ENCODE measurements around the gene FSIP1. TPM values are rescaled to one million over a fixed set of nuclear protein-coding genes. Genes with fewer than 3 reads are reported as not detected.

FSIP1 gene
- total RNA-seq, 1 donor = 0.27 TPM

DNA sequence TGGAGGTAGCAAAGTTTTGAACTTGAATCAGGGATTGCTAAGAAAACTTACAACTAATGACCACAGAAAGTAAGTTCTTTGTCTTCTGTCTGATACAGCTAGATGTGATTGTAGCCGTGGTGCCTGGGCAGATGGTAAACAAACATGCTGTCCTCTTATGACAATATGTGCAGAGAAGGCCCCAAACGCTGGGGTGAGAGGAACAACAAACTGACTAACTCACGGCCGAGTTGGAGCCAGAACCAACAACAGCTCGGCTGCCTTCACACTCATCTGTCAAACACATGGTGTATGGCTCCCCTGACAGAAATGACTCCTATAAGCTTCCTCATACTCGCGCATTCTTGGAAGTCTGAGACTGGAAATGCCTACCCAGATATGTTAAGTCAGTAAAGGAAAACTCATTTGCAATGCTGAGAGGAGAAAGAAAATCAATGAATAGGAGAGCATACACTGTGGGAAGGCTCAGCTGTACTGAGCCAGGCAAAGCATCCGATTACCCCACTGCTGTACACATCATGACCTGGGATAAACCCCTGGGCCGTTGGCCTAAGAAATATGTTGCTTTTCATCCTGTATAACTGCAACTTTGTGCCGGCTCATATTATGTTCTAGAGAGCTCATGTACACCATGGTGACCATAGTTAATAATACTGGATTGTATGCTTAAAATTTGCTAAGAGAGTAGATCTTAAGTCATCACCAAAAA lies 196.1 kb downstream of the FSIP1 start:
- no peak for DNase-seq (ENCODE audit: low read depth in 2 of 3, low spot score in 2 of 3)

DNA sequence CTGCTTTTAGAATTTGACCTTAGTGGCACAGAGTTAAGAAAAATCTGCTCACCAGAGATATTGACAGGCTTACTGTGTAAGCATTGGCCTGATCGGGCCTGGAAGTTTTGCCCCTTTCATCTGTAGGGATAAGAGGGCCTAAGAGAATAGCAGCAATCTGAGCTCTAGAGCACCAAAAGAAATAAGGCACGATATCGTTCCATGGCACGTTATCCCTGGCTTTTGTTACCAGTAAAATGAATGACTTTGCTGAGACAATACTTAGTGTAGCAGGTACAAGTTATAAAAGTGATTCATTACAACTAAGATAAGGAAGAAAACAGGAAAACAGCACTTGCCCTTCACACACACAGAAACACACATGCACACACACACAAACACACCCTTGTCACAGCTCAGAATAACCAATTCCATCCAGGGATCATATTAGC lies 196.8 kb downstream of the FSIP1 start:
- DNase-seq (ENCODE audit: low read depth in 2 of 3, low spot score in 2 of 3) = no peak

DNA sequence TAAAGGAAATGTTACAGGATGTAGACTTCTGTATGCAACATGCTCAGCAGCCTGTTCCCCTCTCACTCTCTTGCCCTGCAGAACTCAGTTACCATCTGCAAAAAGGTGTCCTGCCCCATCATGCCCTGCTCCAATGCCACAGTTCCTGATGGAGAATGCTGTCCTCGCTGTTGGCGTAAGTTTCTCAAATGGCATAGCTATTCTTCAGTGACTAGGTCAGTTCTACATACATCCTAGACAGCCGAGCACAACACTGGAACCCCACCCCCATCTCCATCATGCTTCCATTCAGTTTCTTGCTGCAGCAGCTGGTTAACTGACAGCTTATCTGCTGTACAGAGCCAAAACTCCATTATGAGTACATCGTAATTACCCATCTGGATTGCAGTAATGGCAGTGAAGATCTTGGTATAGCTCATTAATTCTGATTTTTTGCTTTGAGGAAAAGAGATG lies 197.2 kb downstream of the FSIP1 start:
- DNase-seq (ENCODE audit: low read depth in 2 of 3, low spot score in 2 of 3) = no peak

DNA sequence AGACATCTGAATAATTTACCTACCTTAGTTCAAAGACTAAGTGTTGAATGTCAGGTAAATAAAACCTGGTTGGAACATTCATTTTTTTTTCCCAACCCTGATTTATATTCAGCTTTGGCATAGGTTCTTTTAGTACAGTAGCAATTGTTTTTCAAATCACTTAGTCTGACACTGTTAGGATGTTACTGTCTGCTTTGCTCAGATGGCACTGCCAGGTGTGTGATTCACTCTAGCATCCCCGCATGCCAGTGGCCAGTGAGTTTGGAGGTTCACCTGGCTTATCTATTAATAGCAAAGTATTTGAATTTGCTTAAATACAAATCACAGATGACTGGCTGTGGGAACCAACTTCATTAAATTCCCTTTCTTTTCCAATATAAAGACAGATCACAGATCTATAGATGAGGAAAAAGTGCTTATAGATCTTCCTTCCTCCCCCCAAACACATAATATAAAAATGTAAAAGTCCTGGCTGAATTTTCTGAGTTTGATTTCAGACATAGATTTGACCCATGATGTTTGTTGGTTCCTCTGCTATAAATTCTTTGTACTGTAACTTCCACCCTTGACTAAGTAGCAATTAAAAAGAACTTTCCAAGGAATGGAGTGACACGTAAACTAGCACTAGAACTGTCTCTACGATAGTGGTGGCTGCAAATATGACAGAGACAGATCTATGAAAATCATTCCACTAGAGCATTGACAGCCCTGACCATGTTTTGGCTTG lies 197.8 kb downstream of the FSIP1 start:
- DNase-seq (ENCODE audit: low read depth in 2 of 3, low spot score in 2 of 3) = peak in 1 of 3 donors; percentile 11

DNA sequence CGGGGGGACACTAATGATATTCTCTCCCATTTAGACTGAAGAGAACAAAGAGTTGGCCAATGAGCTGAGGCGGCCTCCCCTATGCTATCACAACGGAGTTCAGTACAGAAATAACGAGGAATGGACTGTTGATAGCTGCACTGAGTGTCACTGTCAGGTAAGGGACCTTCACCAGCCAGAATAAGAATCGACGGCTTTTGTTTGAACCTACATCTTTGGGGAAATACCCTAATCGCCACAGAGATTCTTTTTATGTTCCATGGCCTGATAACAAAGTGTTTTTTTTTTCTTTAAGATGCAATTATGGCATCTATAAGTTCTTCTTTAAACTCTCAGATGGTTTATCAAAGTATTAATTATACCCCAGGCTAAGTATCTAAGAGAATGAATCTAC lies 198.4 kb downstream of the FSIP1 start:
- no peak for DNase-seq (ENCODE audit: low read depth in 2 of 3, low spot score in 2 of 3)

DNA sequence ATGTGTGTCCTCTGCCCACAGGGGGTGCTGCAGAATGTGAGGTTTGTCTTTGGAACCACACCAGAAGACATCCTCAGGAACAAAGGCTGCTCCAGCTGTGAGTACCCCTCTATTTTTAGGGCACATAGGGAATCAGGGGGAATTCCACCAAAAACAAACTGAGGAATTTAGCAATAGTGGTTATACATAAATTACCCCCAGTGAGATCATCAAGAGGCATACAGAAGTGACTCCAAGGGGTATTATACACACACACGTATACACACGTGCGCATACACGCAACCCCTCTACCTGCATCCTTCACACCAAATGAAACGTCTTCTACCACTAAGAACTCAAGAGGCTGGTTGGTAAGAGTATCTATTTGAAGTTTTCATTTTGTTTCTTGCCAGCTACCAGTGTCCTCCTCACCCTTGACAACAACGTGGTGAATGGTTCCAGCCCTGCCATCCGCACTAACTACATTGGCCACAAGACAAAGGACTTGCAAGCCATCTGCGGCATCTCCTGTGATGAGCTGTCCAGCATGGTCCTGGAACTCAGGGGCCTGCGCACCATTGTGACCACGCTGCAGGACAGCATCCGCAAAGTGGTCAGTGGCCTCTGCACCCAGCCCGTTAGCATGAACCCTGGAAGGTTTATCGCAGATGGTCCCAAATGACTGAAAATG lies 198.9 kb downstream of the FSIP1 start:
- DNase-seq (ENCODE audit: low read depth in 2 of 3, low spot score in 2 of 3) = peak in 2 of 3 donors; percentile 14 to 45

DNA sequence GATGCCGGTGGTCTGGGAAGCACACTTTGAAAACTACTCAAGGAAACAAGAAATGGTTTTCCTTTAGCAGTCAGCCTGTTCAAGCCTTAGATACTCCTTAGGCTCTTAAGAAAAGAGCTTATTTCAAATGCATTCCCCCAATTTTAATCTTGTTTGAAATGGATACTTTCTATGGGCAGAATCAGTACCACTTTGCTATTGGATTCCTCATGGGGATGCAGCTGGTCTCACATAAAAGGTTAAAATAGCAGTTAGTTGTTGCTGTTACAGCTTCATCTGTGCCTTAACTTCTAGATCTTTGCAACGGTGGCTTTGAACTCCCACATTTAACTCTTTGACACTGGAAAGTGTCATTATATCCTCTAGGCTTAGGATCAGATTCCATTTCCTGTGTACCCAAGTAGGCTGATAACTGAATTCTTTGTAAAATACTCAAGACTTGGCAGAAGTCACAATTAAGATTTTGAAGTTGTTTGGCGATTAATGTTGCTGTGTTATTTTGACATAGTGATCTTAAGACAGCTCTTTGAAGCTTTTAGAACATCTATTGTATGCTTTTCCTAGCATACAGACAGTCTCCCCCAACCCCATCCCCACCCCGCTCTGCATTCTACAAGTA lies 199.6 kb downstream of the FSIP1 start:
- DNase-seq (ENCODE audit: low read depth in 2 of 3, low spot score in 2 of 3) = no peak

DNA sequence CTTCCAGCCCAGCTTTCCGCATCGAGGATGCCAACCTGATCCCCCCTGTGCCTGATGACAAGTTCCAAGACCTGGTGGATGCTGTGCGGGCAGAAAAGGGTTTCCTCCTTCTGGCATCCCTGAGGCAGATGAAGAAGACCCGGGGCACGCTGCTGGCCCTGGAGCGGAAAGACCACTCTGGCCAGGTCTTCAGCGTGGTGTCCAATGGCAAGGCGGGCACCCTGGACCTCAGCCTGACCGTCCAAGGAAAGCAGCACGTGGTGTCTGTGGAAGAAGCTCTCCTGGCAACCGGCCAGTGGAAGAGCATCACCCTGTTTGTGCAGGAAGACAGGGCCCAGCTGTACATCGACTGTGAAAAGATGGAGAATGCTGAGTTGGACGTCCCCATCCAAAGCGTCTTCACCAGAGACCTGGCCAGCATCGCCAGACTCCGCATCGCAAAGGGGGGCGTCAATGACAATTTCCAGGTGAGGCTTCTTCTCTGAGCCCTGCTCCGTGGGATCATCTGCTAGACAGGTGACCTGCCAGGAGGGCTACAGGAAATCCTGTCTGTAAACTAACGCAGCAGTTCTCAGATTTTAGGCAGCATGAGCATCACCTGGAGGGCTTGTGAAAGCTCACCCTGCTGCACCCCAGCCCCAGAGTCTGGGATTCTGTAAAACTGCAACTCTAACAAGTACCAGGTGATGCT lies 200.2 kb downstream of the FSIP1 start:
- no peak for DNase-seq (ENCODE audit: low read depth in 2 of 3, low spot score in 2 of 3)

DNA sequence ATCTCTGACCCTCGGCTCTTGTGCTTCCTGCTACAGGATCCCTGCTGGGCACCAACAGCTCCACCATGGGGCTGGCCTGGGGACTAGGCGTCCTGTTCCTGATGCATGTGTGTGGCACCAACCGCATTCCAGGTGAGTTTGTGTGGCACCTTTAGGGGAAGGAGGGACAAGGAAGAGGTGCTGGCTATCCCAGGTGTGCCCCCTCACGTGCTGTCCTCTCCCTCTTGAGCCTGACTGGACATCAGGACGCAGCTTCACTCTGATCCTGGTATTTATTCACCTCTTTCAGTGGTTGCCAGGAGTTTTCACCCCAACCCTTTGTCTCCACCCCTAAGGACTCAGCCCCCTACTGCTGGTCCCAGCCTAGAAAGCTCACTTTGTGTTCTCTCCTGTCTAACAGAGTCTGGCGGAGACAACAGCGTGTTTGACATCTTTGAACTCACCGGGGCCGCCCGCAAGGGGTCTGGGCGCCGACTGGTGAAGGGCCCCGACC lies 200.8 kb downstream of the FSIP1 start:
- peak in 2 of 3 donors; percentile 14 to 34 for DNase-seq (ENCODE audit: low read depth in 2 of 3, low spot score in 2 of 3)

DNA sequence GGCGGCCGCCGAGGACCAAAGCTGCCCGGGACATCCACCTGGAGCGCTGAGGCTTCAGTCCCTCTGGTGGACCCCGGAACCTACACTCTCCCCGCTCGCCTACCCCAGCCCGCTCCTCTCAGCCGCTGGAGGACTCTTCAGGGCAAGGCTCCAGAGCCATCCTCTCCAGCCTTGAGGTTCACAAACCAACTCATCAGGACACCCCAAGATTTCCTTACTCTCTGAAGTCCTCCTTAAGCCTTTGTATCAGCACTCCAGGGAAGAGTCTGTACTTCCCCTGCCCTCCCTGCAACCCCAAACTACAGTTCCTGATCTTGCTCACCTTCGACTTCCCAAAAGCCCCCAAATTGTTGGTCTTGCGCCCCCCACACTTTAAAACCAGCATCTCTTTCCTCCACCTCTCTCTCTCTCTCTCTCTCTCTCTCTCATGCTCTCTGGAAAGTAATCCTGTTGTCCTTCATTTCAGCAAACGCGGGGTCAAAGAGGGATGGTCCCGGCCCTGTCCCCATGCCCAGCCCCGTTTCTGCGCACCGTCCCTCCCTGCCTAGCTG lies 201.3 kb downstream of the FSIP1 start:
- peak in 2 of 3 donors; percentile 13 to 20 for DNase-seq (ENCODE audit: low read depth in 2 of 3, low spot score in 2 of 3)

DNA sequence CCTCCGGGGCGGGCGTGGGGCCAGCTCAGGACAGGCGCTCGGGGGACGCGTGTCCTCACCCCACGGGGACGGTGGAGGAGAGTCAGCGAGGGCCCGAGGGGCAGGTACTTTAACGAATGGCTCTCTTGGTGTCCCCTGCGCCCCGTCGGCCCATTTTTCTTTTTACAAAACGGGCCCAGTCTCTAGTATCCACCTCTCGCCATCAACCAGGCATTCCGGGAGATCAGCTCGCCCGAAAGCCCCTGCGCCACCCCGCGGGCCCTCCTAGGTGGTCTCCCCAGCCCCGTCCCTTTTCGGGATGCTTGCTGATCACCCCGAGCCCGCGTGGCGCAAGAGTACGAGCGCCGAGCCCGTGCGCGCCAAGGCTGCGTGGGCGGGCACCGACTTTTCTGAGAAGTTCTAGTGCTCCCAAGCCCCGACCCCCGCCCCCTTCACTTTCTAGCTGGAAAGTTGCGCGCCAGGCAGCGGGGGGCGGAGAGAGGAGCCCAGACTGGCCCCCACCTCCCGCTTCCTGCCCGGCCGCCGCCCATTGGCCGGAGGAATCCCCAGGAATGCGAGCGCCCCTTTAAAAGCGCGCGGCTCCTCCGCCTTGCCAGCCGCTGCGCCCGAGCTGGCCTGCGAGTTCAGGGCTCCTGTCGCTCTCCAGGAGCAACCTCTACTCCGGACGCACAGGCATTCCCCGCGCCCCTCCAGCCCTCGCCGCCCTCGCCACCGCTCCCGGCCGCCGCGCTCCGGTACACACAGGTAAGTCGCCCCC lies 202.0 kb downstream of the FSIP1 start, which contains the start of gene THBS1:
THBS1 (plus strand) TSS at position 595 of the 757 bp plus-strand sequence. CDS start 779 bp downstream, outside the sequence.
- DNase-seq (ENCODE audit: low read depth in 2 of 3, low spot score in 2 of 3) = peak in 1 of 3 donors; percentile 35

DNA sequence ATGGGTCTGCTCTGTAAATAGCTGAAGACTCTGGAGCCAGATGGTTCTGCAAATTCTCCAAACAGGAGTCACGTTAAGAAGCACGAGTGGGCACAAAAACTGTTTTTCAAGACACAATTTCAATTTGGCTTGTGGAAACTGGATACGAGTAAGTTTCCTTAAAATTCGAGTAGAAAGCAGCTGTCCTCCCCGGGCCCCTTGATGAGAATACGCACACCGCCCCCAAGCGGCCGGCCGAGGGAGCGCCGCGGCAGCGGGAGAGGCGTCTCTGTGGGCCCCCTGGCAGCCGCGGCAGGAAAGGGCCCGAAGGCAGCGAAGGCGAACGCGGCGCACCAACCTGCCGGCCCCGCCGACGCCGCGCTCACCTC lies 202.5 kb downstream of the FSIP1 start:
- peak; percentile 49 to 92 (median 82) for DNase-seq (ENCODE audit: low read depth in 2 of 3, low spot score in 2 of 3)

DNA sequence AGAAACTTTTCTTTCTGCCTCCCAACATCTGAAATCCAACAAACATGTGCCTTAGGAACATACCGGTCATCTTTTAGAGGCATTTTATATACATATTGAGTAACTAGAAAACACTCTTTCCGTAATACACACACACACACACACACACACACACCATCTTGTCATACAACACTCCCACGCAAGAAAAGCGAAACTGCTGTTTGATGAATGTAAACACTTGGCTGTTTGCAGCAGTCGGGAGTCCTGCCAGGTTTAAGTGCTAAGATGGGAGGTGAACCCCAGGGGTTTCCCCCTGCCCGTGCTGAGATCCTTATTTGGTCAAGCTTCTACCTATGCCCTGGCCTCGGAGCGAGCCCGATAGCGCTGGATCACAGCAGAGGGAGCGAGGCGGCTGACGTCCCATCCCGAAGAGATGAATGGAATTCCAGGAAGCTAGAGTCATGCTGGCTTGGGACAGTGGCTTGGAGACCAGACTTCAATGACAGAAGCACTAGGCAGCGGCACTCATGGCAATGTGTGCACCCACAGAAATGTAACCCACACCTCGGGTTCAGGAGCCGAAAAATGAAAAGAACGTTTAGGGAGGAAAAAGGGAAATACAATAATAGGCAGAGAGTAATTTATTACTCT lies 203.0 kb downstream of the FSIP1 start:
- no peak for DNase-seq (ENCODE audit: low read depth in 2 of 3, low spot score in 2 of 3)

DNA sequence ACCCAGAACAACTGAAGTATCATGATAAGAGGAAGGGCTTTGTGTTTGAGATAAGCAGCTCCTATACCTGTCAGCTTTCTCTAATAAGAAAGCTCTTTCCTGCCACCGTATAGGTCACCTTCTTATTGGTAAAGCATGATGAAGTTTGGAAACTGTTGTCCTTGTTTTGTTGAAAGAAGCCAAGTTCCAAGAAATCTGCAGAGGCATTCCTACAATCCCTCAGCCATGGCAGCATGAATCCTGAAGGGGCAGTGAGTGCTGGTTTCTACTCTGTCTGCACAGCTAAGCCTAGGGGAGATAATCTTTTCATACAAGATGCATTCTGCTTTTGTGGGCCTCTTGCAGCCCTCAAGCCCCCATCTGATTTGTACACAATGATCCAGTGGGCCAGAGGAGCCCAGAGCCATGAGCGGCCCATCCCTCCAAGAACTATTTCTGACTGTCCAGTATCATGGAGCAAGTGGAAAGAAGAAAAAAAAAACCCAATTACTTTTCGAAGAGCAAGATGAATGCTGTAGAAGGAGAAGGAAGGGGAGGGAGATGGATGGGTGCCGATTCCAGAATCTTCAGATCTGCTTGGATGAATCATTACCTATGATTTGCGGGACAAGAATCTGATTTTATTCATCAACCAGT lies 203.7 kb downstream of the FSIP1 start:
- no peak for DNase-seq (ENCODE audit: low read depth in 2 of 3, low spot score in 2 of 3)

DNA sequence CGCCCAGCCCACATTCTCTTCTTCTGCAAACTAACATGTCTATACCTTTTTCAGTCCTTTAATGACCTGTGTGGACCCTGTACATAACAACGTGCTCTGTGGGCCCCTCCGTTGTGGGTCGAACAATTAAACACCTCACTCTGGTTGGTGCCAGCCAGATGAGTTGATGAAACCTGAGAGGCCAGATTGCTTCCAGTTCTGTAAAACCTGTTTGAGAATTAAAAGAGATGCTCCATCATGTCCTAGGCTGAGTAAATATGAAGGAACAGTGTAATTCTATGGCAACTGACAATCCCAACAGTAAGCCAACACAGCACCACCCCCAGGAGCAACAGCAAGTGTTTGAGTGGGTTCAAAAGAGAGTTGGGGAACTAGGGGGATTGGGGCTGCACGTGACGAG lies 207.5 kb downstream of the FSIP1 start:
- DNase-seq (ENCODE audit: low read depth in 2 of 3, low spot score in 2 of 3) = no peak

DNA sequence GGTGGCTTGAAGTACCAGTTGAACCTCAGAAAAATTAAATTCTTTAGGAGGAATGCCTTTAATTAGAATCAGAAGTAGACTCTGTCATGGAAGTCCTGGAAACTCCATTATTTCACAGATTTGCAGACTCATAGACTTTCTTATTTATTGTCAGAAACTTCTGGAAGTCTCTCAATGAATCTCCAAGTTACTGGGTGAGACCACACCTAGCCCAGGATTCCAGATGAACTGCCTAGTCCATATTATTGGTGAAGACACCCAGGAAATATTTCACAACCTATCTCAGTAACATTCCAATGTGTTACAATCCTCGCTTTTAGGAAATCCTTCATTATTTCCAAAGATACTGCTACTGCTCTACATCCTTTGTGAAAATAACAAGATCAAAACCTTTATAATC lies 208.2 kb downstream of the FSIP1 start:
- no peak for DNase-seq (ENCODE audit: low read depth in 2 of 3, low spot score in 2 of 3)

DNA sequence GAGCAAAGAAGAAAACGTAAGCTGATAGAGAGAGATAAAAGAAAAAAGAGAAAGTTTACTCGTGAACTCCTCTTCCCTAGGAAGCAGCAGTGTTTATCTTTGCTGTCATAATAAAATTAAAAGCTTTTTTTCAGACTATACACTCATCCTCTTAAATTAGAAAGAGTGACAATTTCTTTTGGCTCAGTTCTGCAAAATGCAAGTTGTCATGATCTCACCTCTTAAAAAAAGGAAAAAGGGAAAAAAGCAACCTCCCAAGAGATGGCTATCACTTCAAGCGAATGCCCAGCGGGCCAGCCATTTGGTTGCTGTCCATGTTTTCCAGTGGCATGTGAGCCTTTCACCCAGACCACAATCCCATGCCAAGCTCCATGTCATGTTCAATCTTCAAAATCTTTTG lies 208.8 kb downstream of the FSIP1 start:
- no peak for DNase-seq (ENCODE audit: low read depth in 2 of 3, low spot score in 2 of 3)

DNA sequence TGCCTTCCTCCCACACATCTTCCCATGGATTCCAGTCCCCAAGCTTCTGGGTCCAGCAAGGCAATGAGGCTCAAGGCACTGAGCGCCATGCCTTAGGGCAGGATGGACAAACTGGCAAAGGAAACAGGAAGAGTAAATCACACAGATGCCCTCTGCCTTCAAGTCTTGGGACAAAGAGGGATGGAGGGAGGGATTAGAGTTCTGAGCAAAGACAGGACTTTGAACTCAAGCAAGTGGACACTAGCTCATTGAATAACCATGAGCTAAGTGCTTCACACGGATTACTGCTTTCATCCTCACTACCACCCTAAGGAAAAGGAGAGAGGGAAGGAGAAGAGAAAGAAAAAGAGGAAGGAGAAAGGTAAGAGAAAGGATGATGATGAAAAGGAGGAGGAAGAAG lies 209.4 kb downstream of the FSIP1 start:
- no peak for DNase-seq (ENCODE audit: low read depth in 2 of 3, low spot score in 2 of 3)

Measured in hematopoietic multipotent progenitor cell (in vitro differentiated cells).